NOMO-1 treated with DMSO at 0.1 percent for 48 hours (cell line): Measurements from ENCODE around the gene PKM.
"Not testable (repeated sequence)": the region's sequence is repeated elsewhere in the genome, so short reads cannot be mapped to it uniquely, and the experiment has no call there.

Experiments
- DNase-seq: peaks from one replicate; lab custom pipeline; 2025; ENCODE audit not compliant: unreplicated experiment; lab: John Stamatoyannopoulos, UW

Gene PKM

DNA sequence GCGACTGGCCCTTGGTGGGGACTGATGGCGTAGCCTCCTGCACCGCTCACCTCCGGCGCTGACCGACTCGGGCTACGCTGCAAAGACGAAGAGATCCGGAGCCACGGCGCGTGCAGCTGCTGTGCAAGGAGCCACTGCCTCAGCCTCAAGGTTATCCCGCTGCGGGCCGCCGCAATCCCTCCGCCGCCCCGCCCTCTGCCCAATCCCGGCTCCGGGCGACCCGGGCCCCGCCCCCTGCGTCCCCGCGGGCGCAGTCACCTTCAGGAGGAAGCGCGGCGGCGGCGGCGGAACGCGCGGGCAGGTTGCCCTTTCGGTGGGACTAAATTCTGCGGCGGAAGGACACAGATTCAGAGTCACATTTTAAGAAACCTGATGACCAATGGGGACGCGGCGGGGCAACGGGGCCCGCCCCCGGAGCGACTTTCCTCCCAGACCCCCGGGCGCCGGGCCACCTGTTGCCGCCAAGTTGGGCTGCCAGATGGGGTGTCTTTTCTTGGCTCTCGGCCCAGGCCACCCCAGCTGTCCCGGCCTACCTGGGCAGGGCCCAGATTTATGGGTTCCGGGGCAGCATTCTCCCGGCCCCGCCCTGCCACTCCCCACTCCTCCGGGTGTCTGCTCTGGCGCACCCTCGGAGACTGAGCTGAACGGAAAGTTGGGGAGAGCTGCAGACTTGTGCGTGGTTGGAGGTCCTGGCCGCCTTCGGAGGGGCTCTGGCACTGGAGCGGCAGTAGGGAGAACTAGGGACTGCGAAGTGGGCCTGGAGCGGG lies at the start of gene PKM:
Gene PKM, minus strand, starts transcription at position 125 of the 767 bp plus-strand sequence. CDS start 12,093 bp downstream, outside the sequence.
- DNase-seq = peak; percentile 92

DNA sequence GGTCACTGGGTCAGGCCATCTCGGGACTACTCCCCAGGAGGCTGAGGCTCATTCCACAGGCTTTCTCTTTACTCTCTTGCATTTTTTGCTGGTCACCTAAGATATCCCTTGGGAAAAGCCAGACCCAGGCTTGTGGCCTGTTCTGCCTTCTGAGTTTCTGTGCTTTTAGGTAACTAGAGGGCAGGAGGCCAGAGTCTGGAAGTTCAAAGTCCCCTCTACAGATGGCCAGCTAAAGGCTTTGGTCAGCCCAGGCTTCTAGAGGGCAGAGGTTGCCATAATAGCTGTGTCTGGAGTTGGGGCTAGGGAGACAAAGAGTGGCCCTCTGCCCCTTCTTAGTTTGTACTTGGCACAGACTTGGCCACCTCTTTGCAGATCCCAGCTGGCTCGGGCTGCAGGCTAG lies 49.8 kb upstream of the PKM start:
- DNase-seq = no peak

DNA sequence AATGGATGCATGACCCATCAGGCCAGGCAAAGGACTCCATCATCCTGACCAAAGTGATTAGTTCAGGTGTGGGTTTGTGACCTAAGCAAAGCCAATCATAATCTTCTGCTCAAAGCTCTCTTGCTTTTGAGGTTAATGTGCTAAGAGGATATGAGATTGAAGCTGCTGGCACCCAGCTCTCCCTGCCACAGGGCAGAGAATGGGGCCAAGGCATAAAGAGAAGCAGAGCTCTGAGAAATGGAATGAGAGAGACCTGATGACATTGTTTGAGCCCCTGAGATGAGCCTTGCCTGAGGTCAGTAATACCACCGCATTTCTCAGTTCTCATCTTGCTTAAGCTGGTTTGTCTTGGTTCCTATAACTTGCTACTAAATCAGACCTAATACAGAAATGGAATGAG lies 47.7 kb upstream of the PKM start:
- no peak for DNase-seq

DNA sequence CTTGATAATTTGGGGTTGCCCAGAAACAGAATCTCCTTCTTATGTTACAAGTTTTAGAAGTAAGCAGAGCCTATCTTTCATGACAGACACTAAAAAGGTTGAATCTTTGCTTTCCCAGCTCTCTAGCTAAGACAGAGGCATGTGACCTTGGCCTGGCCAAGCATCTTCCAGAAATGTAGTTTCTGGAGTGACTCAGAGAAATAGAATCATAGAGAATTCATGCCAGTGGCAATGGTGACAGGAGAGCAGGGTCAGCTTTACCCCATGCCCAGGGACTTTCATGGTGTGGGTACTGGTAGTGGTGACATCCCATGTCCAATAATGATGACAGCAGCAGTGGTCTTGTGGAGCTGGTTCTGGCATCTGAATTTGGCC lies 45.3 kb upstream of the PKM start:
- no peak for DNase-seq

DNA sequence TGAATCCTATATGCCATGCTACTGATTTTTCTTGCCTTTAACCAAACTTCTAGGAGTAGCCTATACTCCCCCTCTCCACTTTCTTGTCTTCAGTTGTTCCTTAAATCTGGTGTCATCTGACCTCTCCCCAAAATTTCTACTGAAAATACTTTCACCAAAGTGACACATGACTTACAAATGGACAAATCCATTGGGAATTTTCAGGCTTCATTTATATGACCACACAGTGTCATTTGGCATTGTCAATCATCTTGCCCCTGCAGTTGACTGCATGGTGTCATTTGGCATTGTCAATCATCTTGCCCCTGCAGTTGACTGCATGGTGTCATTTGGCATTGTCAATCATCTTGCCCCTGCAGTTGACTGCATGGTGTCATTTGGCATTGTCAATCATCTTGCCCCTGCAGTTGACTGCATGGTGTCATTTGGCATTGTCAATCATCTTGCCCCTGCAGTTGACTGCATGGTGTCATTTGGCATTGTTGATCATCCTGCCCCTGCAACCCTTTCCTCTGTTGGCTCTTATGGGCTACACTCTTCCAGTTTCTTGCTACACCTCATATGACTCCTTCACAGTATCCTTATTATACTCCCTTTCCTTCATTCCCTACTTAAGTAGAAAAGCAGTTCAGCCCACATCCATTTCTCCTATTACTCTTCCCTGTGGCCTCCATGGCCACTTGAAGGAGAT lies 44.8 kb upstream of the PKM start:
- DNase-seq = not testable (repeated sequence)

DNA sequence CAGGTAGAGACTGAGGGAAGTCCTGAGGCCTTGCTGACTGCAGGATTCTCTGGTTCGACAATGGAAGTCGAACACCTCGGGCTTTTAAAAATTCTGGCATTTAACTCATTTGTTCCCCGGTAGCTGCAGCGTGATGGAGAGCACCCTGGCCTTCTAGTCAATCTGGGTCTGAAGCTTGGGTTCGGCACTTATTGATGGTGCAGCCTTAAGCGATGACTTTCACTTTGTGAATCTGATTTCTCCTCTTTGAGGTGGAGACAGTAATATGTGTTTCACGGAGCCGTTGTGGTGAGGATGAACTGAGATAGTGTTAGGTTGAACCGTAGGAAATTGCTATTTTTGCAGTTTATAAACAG lies 42.0 kb upstream of the PKM start:
- DNase-seq = peak; percentile 43

DNA sequence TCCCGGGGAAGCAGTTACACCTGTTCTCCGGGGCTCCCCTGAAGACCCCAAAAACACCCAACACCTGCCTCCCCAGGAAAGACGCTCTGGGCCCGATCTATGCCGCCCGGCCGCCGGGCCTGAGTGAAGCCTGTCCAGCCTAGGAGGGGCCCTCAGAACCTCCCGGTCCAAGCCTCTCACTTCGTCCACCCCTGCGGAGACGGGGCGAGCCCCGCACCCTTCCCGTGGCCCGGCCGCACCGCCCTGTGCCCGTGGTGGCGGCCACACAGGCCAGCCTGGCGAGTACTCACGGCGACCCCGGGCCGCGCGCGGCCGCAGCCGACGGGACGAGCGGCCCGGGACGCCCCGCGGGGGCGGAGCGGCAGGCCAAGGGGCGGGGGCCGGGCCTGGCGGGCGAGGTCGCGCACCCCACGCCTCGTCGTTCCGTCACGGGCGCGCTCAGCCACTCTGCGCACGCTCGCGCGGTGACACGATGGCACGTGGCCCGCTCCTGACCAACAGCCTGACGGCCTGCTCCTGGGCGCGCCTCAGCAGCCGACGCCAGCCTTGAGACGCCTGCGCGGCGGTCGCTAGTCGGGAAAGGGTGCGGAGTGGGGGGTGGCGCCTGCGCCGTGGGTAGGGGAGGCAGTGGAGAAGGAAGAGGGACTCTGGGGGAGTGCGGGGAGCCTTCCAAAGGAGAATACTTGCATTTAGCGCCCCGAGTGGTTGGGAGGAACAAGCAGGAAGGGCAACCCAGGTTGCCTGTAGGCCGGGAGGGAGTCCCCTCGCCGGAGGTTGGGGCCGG lies 41.4 kb upstream of the PKM start, which contains the start of gene PARP6:
Gene PARP6, minus strand, starts transcription at position 342 of the 784 bp plus-strand sequence. CDS start 5,077 bp downstream, outside the sequence.
- DNase-seq = peak; percentile 98

DNA sequence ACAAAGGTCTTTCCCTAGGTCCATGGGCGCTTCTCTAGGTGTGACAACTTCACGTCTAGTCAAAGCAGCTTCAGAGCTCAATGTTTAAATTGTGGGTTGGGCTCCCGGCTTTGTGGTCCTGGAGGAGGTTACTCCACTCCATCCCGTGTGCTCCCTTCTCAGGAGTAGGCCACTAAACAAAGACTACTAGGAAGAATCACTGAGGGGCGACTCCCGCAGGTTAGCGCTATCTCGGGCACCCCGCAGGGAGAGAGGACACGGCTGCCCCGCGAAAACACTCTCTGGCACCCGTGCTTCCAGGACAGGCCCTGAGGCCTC lies 40.9 kb upstream of the PKM start:
- no peak for DNase-seq

DNA sequence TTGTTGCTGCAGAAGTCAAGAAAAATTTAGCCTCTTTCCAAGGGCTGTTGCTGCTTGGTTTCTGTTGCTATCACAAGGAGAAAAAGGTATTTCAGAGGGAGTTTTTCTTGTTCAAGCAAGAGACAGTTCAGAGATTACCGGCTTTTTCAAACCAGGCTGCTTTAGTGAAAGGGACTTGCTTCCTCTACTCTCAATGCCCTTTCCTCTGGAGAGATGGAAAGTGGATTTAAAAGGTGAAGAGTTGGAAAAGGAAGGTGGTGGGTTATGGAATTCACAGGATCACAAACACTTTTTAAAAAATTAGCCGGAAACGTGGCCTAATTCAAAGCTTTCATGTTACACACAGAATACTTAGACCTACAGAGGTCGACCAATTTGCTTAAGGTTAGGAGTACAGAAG lies 40.2 kb upstream of the PKM start:
- no peak for DNase-seq

DNA sequence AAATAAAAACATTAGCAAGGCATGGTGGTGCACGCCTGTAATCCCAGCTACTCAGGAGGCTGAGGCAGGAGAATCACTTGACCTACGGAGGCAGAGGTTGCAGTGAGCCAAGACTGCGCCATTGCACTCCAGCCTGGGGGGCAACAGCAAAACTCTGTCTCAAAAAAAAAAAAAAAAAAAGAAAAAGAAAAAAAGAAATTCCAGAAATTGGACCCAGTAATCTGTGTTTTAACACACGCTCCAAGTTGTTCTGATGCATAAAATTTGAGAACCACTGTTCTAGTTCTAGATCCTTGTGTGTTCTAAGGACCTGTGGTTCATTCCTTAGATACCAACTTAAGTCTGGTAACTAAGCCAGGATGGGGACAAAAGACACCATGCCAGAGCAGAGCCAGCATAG lies 38.7 kb upstream of the PKM start:
- DNase-seq = no peak

DNA sequence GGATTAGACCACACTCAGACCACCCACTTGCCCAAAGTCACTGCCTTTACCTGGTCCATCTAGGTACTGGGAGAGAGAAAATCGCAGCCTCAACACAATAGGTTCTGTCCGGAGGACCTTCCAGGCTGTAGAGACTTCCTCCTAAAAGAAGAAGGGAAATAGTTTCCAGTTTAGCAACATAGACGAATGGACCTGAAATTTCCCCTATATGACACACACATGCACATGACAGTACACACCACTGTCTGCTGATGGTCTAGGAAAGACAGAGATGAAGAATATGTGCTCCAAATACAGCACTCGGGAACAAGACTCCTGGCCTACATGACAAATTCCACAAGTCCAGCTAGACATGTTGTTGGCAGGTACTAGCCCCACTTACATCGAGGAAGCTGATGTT lies 34.0 kb upstream of the PKM start:
- no peak for DNase-seq

DNA sequence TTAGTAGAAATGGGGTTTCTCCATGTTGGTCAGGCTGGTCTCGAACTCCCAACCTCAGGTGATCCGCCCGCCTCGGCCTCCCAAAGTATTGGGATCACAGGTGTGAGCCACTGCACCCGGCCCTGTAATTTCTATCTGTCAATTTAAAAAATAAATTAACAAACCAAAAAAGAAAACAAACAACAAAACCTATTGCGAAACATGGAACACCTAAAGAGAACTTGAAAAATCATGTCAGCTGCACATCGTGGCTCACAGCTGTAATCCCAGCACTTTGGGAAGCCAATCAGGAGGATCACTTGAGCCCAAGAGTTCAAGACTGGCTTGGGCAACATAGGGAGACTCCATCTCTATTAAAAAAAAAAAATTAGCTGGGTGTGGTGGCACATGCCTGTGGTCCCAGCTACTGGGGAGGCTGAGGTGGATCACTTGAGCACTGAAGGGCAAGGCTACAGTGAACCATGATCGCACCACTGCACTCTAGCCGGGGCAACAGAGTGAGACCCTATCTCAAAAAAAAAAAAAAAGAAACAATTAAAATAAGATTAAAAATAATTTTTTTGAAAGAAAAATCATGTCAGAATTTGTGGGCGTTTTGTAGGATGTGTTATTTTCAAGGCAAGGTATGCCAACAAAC lies 21.8 kb upstream of the PKM start:
- DNase-seq = no peak

DNA sequence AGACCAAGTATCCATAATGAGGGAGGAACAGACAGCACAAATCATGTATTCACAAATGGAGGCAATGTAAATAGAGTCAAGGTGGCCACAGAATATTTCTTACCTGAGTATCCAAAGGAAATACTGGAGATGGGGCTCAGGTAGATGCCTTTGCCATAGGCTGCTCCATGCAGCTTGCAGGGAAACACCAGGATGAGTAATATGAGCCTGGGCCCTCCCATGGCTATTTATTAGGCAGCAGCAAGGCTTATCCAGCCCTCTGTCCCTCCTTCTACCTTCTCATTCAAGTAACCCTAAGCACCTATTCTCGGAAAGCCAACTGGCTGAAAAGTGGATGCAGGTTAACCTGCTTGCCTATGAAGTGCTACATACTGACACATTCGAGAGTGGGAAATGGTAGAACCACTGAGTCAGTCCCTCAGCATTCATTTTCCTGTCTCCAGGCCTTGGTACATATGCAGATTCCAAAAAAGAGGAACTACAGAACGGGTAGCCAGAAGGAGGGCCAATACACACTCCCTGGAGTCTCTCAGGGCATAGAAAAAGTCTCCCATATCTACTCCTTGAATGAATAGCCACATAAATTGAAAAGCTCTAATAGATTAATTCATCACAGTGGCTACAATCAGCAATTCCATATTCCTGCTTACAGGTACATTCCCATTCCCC lies 18.3 kb upstream of the PKM start:
- DNase-seq = no peak

DNA sequence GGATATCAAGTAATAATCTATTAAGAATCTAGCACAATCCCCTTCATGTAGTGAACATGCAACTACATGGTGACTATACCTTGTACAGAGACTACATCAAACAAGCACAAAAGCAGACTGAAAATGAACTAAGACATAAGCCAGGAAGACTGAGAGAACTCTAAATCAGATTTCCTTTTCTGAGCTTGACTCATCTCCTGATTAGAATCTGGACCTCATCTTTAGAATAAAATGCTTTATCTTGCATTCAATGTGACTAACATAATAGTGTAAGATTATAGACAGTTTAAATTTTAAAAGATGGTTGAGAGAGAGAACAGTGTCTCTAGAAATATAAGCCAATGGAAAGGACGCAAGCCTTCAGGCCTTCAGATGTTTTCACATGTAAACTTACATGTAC lies 17.5 kb upstream of the PKM start:
- DNase-seq = no peak

DNA sequence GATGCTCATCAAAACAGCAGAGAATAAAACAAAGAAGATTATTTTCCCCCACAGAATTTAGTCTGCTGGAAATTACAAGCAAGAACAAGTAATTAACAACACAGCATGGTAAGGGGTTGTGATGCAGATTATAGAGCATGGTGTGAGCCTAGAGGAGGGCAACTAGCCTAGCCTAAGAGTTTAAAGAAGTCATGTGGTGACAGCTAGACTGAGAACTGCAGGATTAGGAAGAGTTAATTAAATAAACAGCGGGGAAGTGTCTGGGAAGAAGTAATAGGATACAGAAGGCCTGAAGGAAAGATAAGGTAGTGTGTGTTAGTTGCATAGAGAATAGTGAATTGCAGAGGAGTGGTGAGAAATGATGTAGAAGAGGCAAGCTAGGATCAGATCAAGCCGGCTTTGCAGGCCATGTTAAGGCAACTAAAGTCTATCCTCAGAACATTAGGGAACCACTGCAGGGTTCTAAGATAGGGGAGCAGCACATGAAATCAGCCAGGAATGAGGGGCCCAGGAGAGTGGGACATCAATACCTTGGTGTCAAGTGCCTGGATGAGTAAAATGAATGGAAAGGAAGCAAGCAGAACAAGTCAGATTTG lies 11.9 kb upstream of the PKM start:
- no peak for DNase-seq

DNA sequence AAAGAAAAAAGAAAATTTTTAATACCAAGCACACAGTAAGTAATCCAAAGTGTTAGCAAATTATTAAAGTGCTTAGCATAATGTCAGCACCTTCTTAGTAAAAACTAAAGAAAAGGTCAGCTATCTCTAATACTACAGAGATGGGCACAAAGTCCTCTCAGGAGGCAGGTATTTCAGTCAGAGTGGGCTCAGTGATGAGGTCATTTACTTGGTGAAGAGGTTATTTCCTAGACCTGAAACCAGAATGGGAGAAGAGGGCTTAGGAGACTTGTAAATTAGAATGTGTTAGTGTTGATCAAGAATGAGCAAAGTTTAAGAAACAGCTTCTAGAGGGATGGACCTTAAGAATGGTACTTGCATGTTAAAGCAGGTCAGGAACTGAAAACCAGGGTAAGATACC lies 8.7 kb upstream of the PKM start:
- DNase-seq = no peak

DNA sequence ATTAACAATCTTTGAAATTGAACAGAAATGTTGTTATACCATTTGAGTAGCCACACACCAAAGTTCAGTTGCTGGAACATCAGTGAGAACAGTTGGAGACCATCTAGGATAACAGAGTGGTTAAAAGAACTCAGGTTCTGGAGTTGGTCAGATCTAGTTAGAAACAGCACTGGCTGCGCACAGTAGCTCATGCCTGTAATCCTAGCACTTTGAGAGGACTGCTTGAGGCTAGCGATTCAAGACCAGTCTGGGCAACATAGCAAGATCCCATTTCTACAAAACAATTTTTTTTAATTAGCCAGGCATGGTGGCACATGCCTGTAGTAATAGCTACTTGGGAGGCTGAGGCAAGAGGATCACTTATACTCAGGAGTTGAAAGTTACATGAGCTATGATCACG lies 7.6 kb upstream of the PKM start:
- DNase-seq = no peak

DNA sequence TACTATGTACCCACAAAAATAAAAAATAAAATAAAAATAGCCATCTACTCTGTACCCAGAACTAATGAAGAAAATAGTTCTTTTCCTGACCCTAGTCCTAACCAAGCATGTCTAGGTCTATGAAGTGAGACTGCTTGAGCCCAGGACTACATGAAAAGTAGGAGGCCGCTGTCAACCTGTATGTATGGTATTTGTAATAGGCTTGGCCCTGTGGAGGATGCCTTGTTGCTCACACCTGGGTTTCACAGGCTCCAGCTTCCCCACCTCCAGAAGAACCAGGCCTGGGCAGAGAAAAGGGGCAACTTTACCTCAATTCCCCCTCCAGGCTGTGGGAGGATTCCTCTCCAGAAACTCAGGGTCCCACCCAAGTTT lies 6.8 kb upstream of the PKM start:
- no peak for DNase-seq

DNA sequence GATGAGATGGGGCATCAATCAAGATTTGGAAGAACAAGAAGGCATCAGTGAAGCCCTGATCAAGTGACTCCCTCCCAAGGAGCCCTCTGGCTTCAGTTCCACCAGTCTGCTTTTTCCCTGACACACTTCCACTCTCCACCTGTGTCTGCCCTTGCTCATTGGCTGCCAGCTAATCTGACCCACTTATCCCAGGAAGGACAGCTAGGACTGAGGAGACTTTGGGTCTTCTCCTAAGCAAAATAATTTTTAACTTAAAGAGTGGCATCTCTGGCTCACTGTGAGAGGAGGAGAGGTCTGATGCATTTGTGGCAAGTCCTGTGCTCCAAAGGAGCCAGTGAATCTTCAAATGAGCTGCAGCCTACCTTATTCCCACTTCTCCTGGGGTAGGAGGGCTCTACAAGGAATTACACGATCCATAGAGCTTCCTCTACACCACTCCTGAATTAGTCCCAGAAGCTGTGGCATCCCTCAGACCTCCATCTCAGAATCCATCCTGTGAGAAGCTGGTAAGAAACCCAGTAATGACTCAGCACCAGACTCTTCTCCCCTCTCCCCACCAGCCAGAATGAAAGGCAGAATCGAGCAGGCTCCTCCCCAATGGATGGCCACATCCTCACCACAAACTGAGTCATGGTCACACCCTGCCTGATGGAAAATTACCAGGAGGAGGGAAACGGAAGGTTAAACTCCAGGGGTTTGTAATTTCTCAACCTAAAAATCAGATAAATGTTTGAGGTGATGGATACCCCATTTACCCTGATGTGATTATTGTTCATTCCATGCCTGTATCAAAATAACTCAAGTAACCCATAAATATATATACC lies 6.3 kb upstream of the PKM start:
- peak; percentile 95 for DNase-seq
